Measurements from ENCODE around the gene IFNGR1.
"Not testable (repeated sequence)": the region's sequence is repeated elsewhere in the genome, so short reads cannot be mapped to it uniquely, and the experiment has no call there.

The IFNGR1 gene

DNA sequence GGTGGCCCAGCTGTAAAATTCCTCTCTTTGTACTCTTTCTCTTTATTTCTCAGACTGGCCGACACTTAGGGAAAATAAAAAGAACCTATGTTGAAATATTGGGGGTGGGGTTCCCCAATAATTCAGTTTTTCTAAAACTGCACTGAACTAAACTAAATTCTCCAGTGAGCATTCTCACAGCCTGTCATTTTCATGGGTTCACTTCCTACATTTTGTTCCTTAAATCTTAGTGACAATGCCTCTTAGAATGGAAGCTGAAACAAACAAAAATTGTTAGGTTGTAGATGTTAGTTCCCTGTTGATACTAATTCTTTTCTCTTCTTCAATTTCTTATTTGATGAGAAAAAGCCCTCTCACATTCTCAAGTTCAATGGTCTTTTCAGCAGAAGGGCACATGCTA is 35.8 kb upstream of the IFNGR1 start:
- Histone ChIP-seq H3K27me3 (ENCODE audit: low read depth, low read length) (no peaks in the 10 kb centered on the region), H3K4me3 (ENCODE audit: low read depth in 1 of 2, low read length in 2 of 2) (no peak overlapping the region), H3K9me3 (ENCODE audit: control insufficient read depth in 1 of 2, low read length in 2 of 2) (peaks cover 11 to 14% of the 10 kb centered on the region in 2 donors), H3K27ac (ENCODE audit: low read length) (no peak overlapping the region), H3K36me3 (ENCODE audit: control insufficient read depth in 1 of 2, insufficient read depth in 2 of 2, low read length in 2 of 2) (no peaks in the 10 kb centered on the region), H3K4me1 (ENCODE audit: control insufficient read depth in 1 of 2, insufficient read depth in 2 of 2, low read length in 2 of 2) (no peaks in the 10 kb centered on the region)

DNA sequence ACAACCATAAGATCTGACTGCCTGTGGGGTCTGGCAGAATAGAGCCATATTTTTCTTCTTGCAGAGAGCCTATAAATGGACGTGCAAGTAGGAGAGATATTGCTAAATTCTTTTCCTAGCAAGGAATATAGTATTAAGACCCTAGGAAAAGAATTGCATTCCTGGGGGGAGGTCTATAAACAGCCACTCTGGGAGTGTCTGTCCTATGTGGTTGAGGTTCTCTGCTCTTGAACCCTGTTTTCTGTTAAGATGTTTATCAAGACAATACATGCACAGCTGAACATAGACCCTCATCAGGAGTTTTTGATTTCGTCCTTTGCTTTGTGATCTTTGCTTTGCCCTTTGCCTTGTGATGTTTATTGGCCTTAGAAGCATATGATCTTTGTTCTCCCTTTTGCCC is 35.2 kb upstream of the IFNGR1 start:
- not testable (repeated sequence) for H3K27ac ChIP-seq (ENCODE audit: low read length); H3K27me3 ChIP-seq (ENCODE audit: low read depth, low read length); H3K36me3 ChIP-seq (ENCODE audit: control insufficient read depth in 1 of 2, insufficient read depth in 2 of 2, low read length in 2 of 2); H3K4me3 ChIP-seq (ENCODE audit: low read depth in 1 of 2, low read length in 2 of 2); H3K4me1 ChIP-seq (ENCODE audit: control insufficient read depth in 1 of 2, insufficient read depth in 2 of 2, low read length in 2 of 2)
- H3K9me3 ChIP-seq (ENCODE audit: control insufficient read depth in 1 of 2, low read length in 2 of 2): peaks cover 11 to 14% of the 10 kb centered on the region in 2 donors

DNA sequence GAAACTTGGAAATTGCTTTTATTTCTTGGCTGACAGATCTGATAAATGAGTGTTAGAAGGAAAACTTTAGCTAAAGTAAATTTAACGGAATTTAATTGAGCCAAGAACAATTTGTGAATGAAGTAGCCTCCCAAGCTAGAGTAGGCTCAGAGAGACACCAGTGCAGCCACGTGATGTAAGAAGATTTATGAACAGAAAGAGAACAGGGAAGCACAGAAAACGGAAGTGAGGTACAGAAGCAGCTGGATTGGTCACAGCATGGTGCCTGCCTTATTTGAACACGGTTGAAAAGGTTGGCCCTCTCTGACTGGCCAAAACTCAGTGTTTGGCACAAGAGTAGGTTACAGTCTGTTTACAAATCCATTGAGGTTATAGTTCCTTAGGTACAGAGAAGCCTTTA is 29.5 kb upstream of the IFNGR1 start:
- Histone ChIP-seq H3K27me3 (ENCODE audit: low read depth, low read length) (no peaks in the 10 kb centered on the region), H3K36me3 (ENCODE audit: control insufficient read depth in 1 of 2, insufficient read depth in 2 of 2, low read length in 2 of 2) (no peaks in the 10 kb centered on the region), H3K4me3 (ENCODE audit: low read depth in 1 of 2, low read length in 2 of 2) (no peak overlapping the region), H3K9me3 (ENCODE audit: control insufficient read depth in 1 of 2, low read length in 2 of 2) (no peaks in the 10 kb centered on the region), H3K27ac (ENCODE audit: low read length) (no peak overlapping the region), H3K4me1 (ENCODE audit: control insufficient read depth in 1 of 2, insufficient read depth in 2 of 2, low read length in 2 of 2) (peaks cover 0 to 7% of the 10 kb centered on the region in 2 donors)

DNA sequence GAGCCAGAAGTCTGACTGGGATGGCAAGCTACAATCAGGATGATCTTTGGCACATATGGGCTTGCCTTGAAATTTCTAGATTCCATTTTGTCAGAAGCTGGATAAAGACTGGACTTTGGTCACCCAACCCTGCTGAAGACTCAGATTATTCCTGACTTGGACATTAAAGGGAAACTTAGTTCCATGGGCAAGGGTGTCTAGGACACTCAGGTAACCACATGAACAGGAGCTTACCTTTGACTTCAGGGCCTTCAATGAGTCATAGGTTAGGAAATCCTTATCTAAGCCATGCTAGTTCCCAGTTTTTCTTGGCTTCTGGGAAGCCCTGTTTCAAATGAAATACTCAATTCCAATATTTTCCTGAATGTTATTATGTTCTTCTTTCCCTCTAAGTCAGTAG is 28.5 kb upstream of the IFNGR1 start:
- Histone ChIP-seq H3K27ac (ENCODE audit: low read length) (no peak overlapping the region), H3K9me3 (ENCODE audit: control insufficient read depth in 1 of 2, low read length in 2 of 2) (no peaks in the 10 kb centered on the region), H3K27me3 (ENCODE audit: low read depth, low read length) (no peaks in the 10 kb centered on the region), H3K36me3 (ENCODE audit: control insufficient read depth in 1 of 2, insufficient read depth in 2 of 2, low read length in 2 of 2) (no peaks in the 10 kb centered on the region), H3K4me3 (ENCODE audit: low read depth in 1 of 2, low read length in 2 of 2) (no peak overlapping the region), H3K4me1 (ENCODE audit: control insufficient read depth in 1 of 2, insufficient read depth in 2 of 2, low read length in 2 of 2) (peaks cover 0 to 7% of the 10 kb centered on the region in 2 donors)

DNA sequence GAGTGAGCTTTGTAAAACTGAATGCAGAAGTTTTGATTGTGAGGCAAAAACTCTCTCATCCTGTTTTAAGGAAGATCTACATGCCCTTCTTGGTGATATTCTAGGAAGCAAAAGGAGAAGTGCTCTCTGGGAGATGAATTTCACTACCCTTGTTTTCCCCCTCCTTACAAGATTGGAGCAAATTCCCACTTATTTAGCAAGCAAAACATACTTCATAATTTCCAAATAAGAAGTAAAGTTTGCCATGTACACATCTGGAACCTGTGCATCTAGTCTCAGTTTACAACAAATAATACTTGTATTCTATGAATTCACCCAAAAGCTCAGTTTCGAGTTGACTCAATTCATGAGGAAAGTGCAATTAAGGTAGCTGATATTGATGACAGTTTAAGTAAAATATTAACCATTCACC is 27.6 kb upstream of the IFNGR1 start:
- Histone ChIP-seq H3K4me3 (ENCODE audit: low read depth in 1 of 2, low read length in 2 of 2) (no peak overlapping the region), H3K4me1 (ENCODE audit: control insufficient read depth in 1 of 2, insufficient read depth in 2 of 2, low read length in 2 of 2) (peaks cover 0 to 7% of the 10 kb centered on the region in 2 donors), H3K36me3 (ENCODE audit: control insufficient read depth in 1 of 2, insufficient read depth in 2 of 2, low read length in 2 of 2) (no peaks in the 10 kb centered on the region), H3K27me3 (ENCODE audit: low read depth, low read length) (no peaks in the 10 kb centered on the region), H3K27ac (ENCODE audit: low read length) (no peak overlapping the region), H3K9me3 (ENCODE audit: control insufficient read depth in 1 of 2, low read length in 2 of 2) (no peaks in the 10 kb centered on the region)

DNA sequence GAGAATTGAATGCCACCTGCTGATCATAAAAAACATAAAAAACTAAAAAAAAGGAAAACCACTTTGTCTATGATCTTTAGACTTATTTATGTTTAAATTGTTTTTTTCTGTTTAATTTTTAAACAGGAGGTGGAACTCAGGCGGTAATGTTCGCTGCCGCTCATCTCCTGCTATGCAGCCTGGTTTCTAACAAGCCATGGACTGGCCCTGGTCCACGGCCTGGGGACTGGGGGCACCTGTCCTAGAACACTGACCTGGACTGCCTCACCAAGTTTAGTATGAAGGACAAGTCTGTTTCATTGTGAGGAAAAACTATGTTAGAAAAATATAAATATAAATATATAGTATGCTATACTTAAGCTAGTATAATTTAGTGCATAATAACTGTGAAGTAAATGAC is 27.0 kb upstream of the IFNGR1 start:
- peaks cover 0 to 7% of the 10 kb centered on the region in 2 donors for H3K4me1 ChIP-seq (ENCODE audit: control insufficient read depth in 1 of 2, insufficient read depth in 2 of 2, low read length in 2 of 2)
- H3K27me3 ChIP-seq (ENCODE audit: low read depth, low read length): no peaks in the 10 kb centered on the region
- no peaks in the 10 kb centered on the region for H3K9me3 ChIP-seq (ENCODE audit: control insufficient read depth in 1 of 2, low read length in 2 of 2)
- no peak overlapping the region for H3K27ac ChIP-seq (ENCODE audit: low read length)
- no peaks in the 10 kb centered on the region for H3K36me3 ChIP-seq (ENCODE audit: control insufficient read depth in 1 of 2, insufficient read depth in 2 of 2, low read length in 2 of 2)
- H3K4me3 ChIP-seq (ENCODE audit: low read depth in 1 of 2, low read length in 2 of 2): no peak overlapping the region

DNA sequence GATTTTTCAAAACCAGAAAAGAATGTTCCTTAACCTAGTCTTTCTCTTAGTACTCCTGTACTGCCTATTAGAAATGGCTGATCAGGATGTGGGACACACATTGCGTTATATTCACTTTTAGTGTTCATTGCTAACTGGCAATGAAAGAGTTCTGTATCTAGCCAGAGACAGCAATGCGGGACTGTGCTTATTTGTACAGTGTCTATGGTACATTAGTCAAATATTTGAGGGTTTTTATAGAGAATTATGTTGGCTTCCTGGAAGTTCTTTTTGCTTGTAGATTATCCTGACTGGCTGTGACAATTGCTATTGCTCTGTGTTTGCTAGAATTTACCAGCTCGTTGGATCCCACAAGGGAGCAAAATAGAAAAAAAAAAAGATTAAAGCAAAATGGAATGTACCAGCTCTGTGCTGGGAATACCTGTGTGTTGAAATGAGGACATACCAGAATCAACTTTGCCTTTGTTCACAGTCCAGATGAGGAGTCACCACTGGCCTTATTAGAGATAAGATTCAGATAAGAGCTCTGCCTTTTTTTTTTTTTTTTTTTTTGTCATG is 22.4 kb upstream of the IFNGR1 start:
- Histone ChIP-seq H3K4me1 (ENCODE audit: control insufficient read depth in 1 of 2, insufficient read depth in 2 of 2, low read length in 2 of 2) (no peaks in the 10 kb centered on the region), H3K4me3 (ENCODE audit: low read depth in 1 of 2, low read length in 2 of 2) (no peak overlapping the region), H3K9me3 (ENCODE audit: control insufficient read depth in 1 of 2, low read length in 2 of 2) (no peaks in the 10 kb centered on the region), H3K27ac (ENCODE audit: low read length) (no peak overlapping the region), H3K27me3 (ENCODE audit: low read depth, low read length) (no peaks in the 10 kb centered on the region), H3K36me3 (ENCODE audit: control insufficient read depth in 1 of 2, insufficient read depth in 2 of 2, low read length in 2 of 2) (no peaks in the 10 kb centered on the region)

DNA sequence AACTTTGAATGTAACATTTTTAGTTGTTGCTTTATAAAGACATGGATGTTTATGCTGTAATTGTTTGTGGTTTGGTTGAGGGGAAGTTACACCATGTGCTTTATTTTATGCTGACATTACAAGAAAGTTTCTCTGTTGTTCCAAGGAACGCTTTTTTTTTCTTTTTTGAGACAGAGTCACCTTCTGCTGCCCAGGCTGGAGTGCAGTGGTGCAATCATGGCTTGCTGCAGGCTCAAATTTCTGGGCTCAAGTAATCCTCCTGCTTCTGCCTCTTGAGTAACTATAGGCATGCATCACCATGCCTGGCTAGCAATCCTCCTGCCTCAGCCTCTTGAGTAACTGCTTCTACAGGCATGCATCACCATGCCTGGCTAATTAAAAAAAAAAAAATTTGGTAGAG is 21.0 kb upstream of the IFNGR1 start:
- Histone ChIP-seq H3K27me3 (ENCODE audit: low read depth, low read length) (no peaks in the 10 kb centered on the region), H3K4me1 (ENCODE audit: control insufficient read depth in 1 of 2, insufficient read depth in 2 of 2, low read length in 2 of 2) (no peaks in the 10 kb centered on the region), H3K27ac (ENCODE audit: low read length) (no peak overlapping the region), H3K36me3 (ENCODE audit: control insufficient read depth in 1 of 2, insufficient read depth in 2 of 2, low read length in 2 of 2) (no peaks in the 10 kb centered on the region), H3K9me3 (ENCODE audit: control insufficient read depth in 1 of 2, low read length in 2 of 2) (no peaks in the 10 kb centered on the region), H3K4me3 (ENCODE audit: low read depth in 1 of 2, low read length in 2 of 2) (no peak overlapping the region)

DNA sequence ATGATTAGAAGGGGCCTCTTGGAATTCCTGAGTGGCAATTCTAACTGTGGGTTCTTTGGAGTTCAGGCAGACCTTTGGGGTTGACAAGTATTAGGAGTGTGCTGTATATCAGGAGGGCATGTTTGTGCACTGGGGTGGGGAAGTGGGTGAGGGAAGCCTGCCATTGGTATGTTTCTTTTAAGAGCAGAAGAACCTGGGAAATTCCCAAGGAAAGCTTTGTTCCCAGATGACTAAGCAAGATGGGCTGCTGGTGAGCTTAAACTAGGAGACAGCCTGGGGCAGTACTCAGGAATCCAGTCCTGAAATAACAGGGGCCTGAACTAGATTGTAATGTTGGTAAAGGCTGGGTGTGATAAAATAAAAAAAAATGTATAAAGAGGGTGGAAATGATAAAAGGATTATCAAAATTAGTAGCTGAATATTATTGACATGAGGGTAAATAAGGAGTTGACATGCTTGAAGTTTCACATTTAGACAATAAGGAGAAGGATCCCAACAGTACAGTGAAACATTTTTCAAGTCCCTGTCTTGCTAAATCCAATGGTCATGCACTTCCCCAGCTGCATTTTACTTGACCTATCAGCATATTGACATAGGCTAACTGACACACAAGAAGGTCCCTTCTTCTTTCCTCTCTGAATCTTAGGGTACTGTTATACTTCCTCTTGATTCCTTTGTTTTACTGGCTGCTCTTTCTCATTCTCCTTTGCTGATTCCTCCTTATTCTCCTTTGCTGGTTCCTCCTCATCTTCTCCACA is 18.4 kb upstream of the IFNGR1 start:
- no peaks in the 10 kb centered on the region for H3K9me3 ChIP-seq (ENCODE audit: control insufficient read depth in 1 of 2, low read length in 2 of 2)
- H3K4me1 ChIP-seq (ENCODE audit: control insufficient read depth in 1 of 2, insufficient read depth in 2 of 2, low read length in 2 of 2): peaks cover 6 to 10% of the 10 kb centered on the region in 2 donors
- no peak overlapping the region for H3K4me3 ChIP-seq (ENCODE audit: low read depth in 1 of 2, low read length in 2 of 2)
- H3K27ac ChIP-seq (ENCODE audit: low read length): peak overlapping the region; percentile 19
- H3K36me3 ChIP-seq (ENCODE audit: control insufficient read depth in 1 of 2, insufficient read depth in 2 of 2, low read length in 2 of 2): no peaks in the 10 kb centered on the region
- H3K27me3 ChIP-seq (ENCODE audit: low read depth, low read length): no peaks in the 10 kb centered on the region

DNA sequence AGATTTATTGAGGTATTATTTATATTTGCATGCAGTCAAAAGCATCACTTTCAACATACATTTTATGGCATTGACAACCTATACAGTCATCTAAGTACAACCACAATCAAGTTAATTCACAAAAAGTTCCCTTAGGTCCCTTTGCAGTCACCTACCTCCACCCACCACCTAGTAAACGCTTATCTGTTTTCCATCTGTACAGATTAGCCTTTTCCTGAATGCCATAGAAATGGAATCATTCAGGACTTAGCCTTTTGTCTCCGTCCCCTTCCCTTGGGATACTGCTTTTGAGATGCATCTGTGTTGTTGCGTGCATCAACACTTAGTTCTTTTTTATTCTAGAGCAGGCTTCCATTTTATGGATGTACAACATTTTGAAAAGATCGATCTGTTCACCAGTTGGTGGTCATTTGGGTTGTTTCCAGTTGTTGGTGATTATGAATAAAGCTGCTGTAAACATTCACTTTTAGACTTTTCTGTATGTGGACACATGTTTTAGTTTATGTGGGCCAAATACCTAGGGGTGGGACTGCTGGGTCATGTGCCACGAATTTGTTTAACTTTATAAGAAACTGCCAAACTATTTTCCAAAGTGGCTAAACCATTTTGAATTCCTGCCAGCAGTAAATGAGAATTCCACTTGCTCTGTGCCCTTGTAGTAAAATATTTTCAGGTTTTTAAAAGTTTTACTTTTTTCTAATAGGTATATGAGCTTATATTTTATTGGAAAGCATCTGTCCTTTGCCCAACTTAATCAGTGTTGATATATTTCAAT is 17.6 kb upstream of the IFNGR1 start:
- H3K27me3 ChIP-seq (ENCODE audit: low read depth, low read length): no peaks in the 10 kb centered on the region
- H3K9me3 ChIP-seq (ENCODE audit: control insufficient read depth in 1 of 2, low read length in 2 of 2): no peaks in the 10 kb centered on the region
- H3K36me3 ChIP-seq (ENCODE audit: control insufficient read depth in 1 of 2, insufficient read depth in 2 of 2, low read length in 2 of 2): no peaks in the 10 kb centered on the region
- H3K4me1 ChIP-seq (ENCODE audit: control insufficient read depth in 1 of 2, insufficient read depth in 2 of 2, low read length in 2 of 2): peaks cover 6 to 10% of the 10 kb centered on the region in 2 donors
- no peak overlapping the region for H3K4me3 ChIP-seq (ENCODE audit: low read depth in 1 of 2, low read length in 2 of 2)
- no peak overlapping the region for H3K27ac ChIP-seq (ENCODE audit: low read length)

DNA sequence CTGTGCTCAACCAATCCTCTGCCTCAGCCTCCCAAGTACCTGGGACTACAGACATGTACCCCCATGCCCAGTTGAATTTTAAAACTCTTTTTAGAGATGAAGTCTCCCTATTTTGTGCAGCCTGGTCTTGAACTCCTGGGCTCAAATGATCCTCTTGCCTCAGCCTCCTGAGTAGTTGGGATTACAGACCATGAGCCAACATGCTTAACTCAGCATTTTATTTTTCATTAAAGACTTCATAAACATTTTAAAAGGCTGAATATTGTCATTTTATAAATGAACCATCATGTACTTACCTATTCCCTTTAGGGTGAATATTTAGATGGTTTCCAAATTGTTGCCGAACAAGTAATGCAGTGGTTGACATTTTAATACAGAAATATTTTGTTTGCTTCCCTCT is 16.5 kb upstream of the IFNGR1 start:
- no peak overlapping the region for H3K27ac ChIP-seq (ENCODE audit: low read length)
- H3K4me3 ChIP-seq (ENCODE audit: low read depth in 1 of 2, low read length in 2 of 2): no peak overlapping the region

More for the DNA sequence above, 16.5 kb upstream of the IFNGR1 start:
- H3K36me3 ChIP-seq (ENCODE audit: control insufficient read depth in 1 of 2, insufficient read depth in 2 of 2, low read length in 2 of 2): no peaks in the 10 kb centered on the region
- H3K9me3 ChIP-seq (ENCODE audit: control insufficient read depth in 1 of 2, low read length in 2 of 2): no peaks in the 10 kb centered on the region
- H3K4me1 ChIP-seq (ENCODE audit: control insufficient read depth in 1 of 2, insufficient read depth in 2 of 2, low read length in 2 of 2): peaks cover 6 to 10% of the 10 kb centered on the region in 2 donors
- no peaks in the 10 kb centered on the region for H3K27me3 ChIP-seq (ENCODE audit: low read depth, low read length)

Data from muscle layer of duodenum (tissue), 2 donors.